ENCODE measurements around the gene NPAS2.

Gene NPAS2

GRCh38 chr2:100887713-100888495 lies 68.0 kb downstream of the NPAS2 start:
- no peak for DNase-seq

GRCh38 chr2:100888601-100889000 lies 68.7 kb downstream of the NPAS2 start:
- DNase-seq: no peak

- DNase-seq: no peak
Measured at GRCh38 chr2:100889286-100889685, 69.3 kb downstream of the NPAS2 start.

GRCh38 chr2:100891906-100892642 lies 72.1 kb downstream of the NPAS2 start:
- no peak for DNase-seq

GRCh38 chr2:100893392-100894104 lies 73.6 kb downstream of the NPAS2 start:
- DNase-seq: no peak

DNA sequence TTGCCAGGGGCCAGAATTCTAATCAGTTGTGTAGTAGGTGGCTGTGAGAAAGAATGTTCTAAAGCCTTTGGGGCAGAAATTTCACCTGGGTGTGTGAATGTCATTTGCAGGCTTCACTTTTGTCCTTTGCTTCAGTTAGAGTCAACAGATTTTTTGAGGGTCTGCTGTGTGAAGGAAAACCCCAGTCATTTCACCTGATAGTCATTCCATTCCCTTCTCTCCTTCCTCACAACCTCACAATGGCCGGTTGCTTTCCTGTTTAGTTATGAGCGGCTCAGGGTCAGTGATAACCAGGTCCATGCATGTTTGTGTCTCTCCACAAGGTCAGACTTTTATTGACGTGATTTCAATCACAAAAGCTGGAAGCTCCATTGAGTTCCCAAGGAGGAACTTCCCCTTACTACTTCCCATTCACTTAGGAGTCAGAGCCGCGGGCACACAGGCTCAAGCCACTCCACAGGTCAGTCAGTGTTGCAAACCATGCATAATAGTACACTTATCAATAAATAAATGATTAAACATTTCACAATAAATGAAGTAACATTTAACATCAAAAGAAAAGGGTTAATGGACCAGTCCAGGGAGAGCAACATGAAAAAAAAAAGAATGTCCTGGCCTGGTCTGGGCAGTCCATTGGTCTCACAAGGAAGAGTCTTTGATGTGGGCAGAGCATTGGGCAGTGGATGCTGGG lies 74.3 kb downstream of the NPAS2 start:
- no peak for DNase-seq

DNA sequence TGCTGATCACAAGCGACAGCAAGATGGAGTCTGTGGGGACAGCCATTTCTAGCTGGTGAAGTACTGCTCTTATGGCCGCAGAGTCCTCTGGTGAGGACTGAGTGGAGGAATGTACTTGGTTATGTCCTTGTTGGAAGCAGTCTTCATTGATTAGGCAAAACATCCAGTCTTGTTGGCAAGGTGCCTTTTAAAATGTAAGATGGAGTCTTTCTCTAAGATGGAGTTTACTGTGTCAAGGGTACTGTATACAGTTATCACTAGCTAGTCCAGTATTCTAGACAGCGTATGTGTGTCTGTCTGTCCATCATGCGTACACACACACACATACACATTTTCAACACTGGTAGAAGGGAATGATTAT lies 74.8 kb downstream of the NPAS2 start:
- DNase-seq: no peak

DNA sequence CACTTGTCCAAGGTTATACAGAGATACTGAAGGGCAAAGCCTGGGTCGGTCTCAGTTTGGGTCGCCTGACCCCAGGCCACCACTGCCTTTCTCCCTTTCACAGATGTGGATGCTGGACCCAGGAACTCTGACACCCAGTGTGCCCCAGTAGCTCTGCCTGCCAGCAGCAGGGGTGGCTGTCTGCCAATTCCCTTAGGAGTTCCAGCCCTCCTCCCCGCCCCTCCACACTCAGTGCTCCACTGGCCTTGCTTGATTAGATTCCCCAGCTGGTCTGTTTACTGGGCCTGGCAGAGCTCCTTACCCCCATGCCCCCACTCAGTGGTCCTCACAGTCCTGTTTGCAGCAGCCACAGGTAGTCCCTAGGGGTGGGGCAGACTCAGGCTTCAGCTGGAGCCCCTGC lies 75.5 kb downstream of the NPAS2 start:
- no peak for DNase-seq

GRCh38 chr2:100895934-100896685 lies 76.2 kb downstream of the NPAS2 start:
- DNase-seq: no peak

- DNase-seq: no peak
Measured at GRCh38 chr2:100898035-100898665, 78.2 kb downstream of the NPAS2 start.

GRCh38 chr2:100900156-100900795 lies 80.3 kb downstream of the NPAS2 start:
- no peak for DNase-seq

- no peak for DNase-seq
Measured at GRCh38 chr2:100902817-100903405, 83.0 kb downstream of the NPAS2 start.

DNA sequence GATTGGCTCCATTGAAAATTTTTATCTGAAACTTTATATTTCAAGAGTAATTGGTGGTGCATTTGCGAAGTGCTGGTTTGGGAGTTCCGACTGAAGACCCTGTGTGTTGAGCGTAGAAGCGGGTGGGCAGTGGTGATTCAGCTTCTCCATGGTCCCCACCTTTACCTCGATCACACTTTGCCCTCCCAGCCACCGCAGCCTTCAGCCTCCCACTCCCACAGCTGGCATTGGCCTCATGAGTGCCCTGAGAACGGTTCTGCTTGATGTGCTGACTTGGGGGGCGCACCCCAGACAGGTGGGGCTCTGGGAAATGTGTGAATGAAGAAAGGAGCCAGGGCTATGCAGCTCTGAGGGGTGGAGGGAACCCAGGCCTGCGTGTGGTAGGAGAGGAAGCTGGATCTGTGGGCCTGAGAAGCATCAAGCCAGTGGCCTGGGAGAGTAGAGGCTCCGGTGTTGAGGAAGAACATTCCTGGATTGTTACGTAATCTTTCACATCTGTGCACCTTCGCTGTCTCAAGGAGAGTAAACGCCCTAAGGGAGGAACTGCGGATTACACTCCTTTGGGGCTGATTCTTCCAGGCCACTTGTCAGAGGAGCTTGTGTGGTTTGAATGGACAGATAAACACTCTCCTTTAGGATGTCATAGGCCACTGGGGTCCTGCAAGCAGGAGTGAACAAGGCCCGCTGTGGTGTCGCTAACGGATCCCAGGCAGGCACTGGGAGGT lies 83.8 kb downstream of the NPAS2 start:
- no peak for DNase-seq

DNA sequence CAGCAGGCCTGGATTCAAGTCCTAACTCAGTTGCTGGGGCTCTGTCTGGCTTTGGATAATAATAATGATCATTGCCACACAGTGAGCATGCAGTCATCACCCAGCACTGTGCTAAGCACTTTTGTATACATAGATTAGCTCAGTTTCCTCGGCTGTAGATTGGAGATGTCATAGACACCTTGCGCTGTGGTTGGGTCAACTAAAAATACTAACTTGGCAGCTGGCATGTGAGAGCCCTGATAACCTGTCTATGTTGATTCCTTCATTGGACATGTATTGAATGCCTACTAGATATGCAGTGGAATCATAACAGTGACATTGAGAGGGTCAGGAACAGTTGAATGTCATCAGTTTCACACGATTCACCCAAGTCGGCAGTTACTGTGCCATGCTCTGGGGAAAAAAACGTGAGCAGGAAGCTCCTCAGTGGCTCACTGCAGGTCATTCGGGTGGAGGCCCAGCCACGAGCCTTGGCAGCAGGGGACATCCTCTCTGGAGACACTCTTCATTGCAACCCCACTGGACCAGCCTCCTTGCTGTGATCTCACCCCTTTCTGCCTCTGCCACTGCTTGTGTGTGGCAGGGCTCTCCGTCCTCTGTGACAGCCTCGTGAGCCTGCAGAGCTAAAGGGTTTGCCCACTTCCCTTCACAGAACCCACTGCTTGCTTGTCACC lies 85.3 kb downstream of the NPAS2 start:
- no peak for DNase-seq

- DNase-seq: no peak
Measured at GRCh38 chr2:100906131-100906530, 86.2 kb downstream of the NPAS2 start.

- DNase-seq: no peak
Measured at GRCh38 chr2:100906679-100907078, 86.7 kb downstream of the NPAS2 start.

GRCh38 chr2:100907832-100908231 lies 87.9 kb downstream of the NPAS2 start:
- DNase-seq: no peak

DNA sequence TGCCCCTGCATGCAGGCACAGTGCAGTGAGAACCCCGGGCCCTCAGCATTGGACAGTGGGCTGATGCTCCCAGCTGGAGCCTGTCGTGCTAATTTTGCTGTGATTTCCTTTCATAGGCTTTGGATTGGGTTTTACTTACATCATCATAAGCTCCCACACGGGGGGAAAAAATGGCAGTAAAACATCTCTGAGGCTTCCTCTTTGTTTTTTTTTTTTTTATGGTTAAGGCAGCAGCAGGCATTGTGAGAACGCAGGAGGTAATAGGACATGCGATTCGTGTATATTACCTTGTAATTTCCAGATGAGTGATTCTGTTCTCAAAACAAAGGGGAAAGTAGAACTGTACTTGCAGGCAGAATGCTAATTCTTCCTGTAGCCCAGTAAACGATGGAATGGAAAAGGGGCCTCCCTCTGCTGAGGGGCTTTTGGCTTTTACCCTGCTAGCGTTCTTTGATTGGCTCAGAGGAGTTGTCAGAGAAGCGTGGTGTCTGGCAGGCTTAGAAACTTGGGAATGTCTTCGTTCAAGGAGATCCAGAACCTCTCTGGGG lies 89.7 kb downstream of the NPAS2 start:
- no peak for DNase-seq

DNA sequence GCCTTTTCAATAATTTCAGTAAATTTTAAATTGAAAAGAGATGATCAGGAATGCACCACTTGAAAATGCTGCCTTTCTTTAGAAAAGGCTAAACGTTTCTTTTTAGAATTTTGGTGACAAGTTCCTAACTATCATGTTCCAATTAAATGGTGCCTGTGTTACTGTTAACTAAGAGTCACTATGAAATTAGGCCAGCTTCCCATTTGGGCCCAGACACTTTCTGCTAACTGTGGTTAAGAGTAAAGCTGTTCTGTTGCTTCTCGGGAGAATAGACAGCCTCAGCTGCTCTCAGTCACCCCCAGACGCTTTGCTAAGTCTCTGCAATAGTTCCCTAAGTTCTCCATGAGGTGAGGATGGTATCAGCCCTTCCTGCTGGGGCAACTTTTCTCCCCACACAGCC lies 90.2 kb downstream of the NPAS2 start:
- no peak for DNase-seq

Data from AML-193 (cell line).